GM06990 (cell line): ENCODE measurements around the gene INSIG1.

Experiments used
- DNase-seq: peaks from one replicate; pipeline ENCODE4 v3.0.0-alpha.2; 2011; ENCODE audit not compliant: insufficient read length; ENCODE audit errors: extremely low read depth
- H3K27me3 ChIP-seq: replicated peaks from 2 replicates; pipeline ENCODE4 v1.6.0; 2011; ENCODE audit warnings: low read length; ENCODE audit not compliant: control insufficient read depth, insufficient read depth
- H3K36me3 ChIP-seq: 2 replicates; pipeline ENCODE4 v1.5.1; 2011; ENCODE audit warnings: low read length; ENCODE audit not compliant: control insufficient read depth, insufficient read depth
- H3K4me3 ChIP-seq: replicated peaks from 2 replicates; pipeline ENCODE4 v1.5.1; 2011; ENCODE audit warnings: low read depth, mild to moderate bottlenecking, control low read depth, low read length
- TF ChIP-seq, protein P1 (sequence below): IDR thresholded peaks from 2 replicates; pipeline ENCODE4 v1.5.1; 2011; ENCODE audit warnings: low read length, control low read depth, mild to moderate bottlenecking, inconsistent platforms; ENCODE audit not compliant: insufficient read depth, poor library complexity, severe bottlenecking

INSIG1 gene

DNA sequence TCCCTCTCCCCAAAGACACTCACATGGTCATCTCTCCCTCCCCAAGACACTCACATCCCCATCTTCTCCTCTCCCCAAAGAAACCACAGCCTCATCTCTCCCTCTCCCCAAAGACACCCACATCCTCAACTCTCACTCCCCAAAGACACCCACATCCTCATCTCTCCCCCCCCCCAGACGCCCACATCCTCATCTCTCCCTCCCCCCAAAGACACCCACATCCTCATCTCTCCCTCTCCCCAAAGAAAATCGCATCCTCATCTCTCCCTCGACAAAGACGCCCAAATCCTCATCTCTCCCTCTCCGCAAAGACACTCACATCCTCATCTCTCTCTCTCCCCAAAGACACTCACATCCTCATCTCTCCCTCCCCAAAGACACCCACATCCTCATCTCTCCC, 31.5 kb downstream of the INSIG1 start:
- TF ChIP-seq, protein P1, sequence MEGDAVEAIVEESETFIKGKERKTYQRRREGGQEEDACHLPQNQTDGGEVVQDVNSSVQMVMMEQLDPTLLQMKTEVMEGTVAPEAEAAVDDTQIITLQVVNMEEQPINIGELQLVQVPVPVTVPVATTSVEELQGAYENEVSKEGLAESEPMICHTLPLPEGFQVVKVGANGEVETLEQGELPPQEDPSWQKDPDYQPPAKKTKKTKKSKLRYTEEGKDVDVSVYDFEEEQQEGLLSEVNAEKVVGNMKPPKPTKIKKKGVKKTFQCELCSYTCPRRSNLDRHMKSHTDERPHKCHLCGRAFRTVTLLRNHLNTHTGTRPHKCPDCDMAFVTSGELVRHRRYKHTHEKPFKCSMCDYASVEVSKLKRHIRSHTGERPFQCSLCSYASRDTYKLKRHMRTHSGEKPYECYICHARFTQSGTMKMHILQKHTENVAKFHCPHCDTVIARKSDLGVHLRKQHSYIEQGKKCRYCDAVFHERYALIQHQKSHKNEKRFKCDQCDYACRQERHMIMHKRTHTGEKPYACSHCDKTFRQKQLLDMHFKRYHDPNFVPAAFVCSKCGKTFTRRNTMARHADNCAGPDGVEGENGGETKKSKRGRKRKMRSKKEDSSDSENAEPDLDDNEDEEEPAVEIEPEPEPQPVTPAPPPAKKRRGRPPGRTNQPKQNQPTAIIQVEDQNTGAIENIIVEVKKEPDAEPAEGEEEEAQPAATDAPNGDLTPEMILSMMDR = no peak
- Histone ChIP-seq H3K27me3 (no peaks in the 10 kb centered on the region), H3K4me3 (no peak overlapping the region)

DNA sequence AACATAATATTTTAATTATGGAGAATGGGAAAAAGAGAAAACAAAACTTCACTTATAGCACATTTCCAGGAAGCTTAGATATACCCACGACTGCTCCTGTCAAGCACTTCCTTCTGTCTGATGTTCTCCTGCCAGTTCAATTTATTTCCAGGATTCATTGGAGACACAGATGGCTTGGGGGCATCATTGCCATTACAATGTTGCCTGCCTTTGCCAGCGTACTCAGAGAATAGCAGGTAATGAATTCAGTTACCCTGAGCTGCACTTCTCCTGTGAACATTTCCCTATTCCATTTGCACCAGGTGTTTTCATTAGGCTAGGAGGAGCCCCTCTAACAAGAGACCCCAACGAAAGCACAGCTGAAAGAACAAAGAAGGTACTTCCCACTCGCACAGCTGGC, 33.7 kb downstream of the INSIG1 start:
- Histone ChIP-seq H3K27me3 (no peaks in the 10 kb centered on the region), H3K36me3 (no peaks in the 10 kb centered on the region)
- DNase-seq = no peak

More for the DNA sequence above, 31.5 kb downstream of the INSIG1 start:
- no peak for DNase-seq
- H3K36me3 ChIP-seq = no peaks in the 10 kb centered on the region

DNA sequence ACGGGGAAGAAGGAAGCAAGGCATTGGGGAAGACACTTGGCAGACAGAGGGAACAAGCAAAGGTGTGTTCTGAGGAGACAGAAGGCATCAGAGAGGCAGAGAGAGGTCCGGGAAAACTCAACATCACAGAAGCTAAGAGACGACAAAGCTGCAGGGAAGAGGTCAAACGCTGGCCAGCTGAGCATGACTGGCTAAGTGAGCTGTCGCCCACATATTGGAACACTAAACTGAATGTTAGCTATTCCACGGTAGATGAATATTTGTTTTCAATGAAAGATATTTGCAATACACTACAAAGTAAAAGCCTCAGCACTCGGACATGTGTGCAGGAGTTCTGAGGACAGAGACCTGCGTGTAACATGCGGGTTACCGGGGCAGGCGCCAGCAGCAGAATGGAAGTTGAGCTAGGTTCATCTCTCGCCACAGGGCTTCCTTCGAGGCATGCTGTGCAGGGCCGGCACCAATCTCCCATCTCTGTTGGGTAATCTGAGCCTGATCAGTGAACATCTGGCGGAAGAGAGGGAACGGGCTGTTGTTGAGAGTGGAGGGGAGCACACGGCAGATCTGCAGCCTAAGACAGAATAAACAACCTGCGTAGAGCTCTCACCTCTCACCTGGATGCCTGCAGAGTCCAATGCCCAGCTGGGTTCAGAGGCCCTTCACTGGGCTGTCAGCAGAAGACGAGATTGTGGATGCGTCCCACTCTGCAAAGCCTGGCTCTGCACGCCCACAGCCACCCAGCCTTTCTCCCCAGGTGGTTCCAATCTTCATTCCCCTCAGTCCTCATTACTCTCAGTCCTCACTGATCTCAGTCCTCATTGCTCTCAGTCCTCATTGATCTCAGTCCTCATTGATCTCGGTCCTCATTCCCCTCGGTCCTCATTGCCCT, 35.9 kb downstream of the INSIG1 start:
- H3K4me3 ChIP-seq = no peak overlapping the region
- no peak for DNase-seq
- H3K27me3 ChIP-seq = no peaks in the 10 kb centered on the region
- TF ChIP-seq, protein P1 = no peak
- H3K36me3 ChIP-seq = no peaks in the 10 kb centered on the region

More for the DNA sequence above, 33.7 kb downstream of the INSIG1 start:
- TF ChIP-seq, protein P1 = no peak
- no peak overlapping the region for H3K4me3 ChIP-seq

DNA sequence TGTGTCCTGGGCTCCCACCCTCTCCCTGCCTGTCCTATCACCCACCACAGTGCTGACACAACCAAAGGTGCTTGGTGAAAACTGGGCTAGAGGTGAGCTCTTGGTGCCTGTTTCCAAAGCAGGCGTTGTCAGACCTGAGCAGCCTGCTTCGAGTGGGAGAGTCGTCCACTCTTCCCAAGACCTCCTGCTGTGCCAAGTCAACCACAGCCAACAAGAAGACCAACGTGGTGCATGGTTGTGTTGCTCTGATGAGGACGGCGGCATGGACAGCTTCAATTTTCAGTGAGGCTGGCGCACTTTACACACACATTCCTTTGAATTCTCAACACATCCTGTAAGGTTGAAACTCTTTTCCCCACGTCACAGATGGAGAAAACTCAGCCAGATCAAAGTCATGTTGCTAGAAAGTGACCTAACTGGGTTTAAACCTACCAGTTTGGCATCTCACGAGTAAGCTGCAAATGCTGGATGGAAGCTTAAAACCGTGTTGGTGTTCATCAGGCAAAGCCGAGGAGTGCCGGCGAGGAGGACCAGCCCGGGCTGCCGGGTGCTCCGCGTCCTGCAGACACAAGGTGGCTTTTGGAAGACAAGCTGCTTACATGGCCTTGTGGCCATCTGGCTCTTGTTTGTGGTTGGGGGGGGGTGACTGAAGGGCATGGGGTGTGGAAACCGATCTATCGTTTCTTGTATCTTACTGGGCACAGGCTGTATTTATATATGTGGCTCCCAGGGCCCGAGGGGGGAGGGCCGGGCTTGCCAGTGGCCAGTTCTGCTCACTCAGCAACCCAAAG, 39.3 kb downstream of the INSIG1 start:
- H3K4me3 ChIP-seq = no peak overlapping the region
- no peaks in the 10 kb centered on the region for H3K27me3 ChIP-seq
- TF ChIP-seq, protein P1 = no peak
- no peak for DNase-seq
- no peaks in the 10 kb centered on the region for H3K36me3 ChIP-seq

DNA sequence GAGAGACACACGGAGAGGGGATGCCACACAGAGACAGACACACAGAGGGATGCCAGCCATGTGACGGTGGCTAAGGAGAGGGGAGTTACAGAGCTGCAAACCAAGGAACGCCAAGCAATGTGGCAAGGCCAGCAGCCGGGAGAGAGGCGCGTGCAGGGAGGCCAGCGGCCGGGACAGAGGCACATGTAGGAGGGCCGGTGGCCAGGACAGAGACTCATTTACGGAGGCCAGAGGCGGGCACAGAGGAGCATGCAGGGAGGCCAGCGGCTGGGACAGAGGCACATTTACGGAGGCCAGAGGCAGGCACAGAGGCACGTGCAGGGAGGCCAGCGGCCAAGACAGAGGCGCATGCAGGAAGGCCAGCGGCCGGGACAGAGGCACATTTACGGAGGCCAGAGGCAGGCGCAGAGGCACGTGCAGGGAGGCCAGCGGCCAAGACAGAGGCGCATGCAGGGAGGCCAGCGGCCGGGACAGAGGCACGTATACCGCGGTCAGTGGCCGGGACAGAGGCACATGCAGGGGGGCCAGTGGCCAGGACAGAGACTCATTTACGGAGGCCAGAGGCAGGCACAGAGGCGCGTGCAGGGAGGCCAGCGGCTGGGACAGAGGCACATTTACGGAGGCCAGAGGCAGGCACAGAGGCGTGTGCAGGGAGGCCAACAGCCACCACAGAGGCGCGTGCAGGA, 40.4 kb downstream of the INSIG1 start:
- no peaks in the 10 kb centered on the region for H3K36me3 ChIP-seq
- TF ChIP-seq, protein P1 = no peak
- H3K4me3 ChIP-seq = no peak overlapping the region
- no peaks in the 10 kb centered on the region for H3K27me3 ChIP-seq
- no peak for DNase-seq
